Neural cell (in vitro differentiated cells): ENCODE data around the gene OSBPL5. TPM values are rescaled to one million over a fixed set of nuclear protein-coding genes. Genes with fewer than 3 reads are reported as not detected.

ENCODE experiments used
- H2AFZ ChIP-seq: fragments of 200-600, 300-800 bp; sonication (generic), shearing (Covaris generic); 2 replicates; pipeline ENCODE4 v1.6.0; 2014; ENCODE audit warnings: low read depth, mild to moderate bottlenecking, antibody characterized with exemption, low read length, moderate library complexity
- H3F3A ChIP-seq: fragments of 200-600 bp; shearing (Covaris generic); 2 replicates; pipeline ENCODE4 v1.6.1; 2016; ENCODE audit warnings: mild to moderate bottlenecking, moderate library complexity, mixed read lengths, antibody characterized with exemption, low read length; ENCODE audit not compliant: insufficient read depth, poor library complexity, severe bottlenecking
- H3K27ac ChIP-seq: fragments of 200-600, 300-800 bp; sonication (generic), shearing (Covaris generic); 2 replicates; pipeline ENCODE4 v1.5.1; 2014; ENCODE audit warnings: mild to moderate bottlenecking, low read length, moderate library complexity
- H3K27me3 ChIP-seq: fragments of 300-800, 200-600 bp; sonication (generic), shearing (Covaris generic); 2 replicates; pipeline ENCODE4 v1.6.0; 2014; ENCODE audit warnings: mild to moderate bottlenecking, low read depth, low read length, moderate library complexity; ENCODE audit not compliant: insufficient read depth
- H3K36me3 ChIP-seq: fragments of 300-800, 200-600 bp; sonication (generic), shearing (Covaris generic); 2 replicates; pipeline ENCODE4 v1.5.1; 2014; ENCODE audit warnings: mild to moderate bottlenecking, antibody characterized with exemption, low read length, moderate library complexity; ENCODE audit not compliant: insufficient read depth
- H3K4me2 ChIP-seq: fragments of 300-800, 200-600 bp; sonication (generic), shearing (Covaris generic); 2 replicates; pipeline ENCODE4 v1.6.0; 2014; ENCODE audit warnings: mild to moderate bottlenecking, low read length
- H3K4me3 ChIP-seq: fragments of 300-800, 200-600 bp; sonication (generic), shearing (Covaris generic); 2 replicates; pipeline ENCODE4 v1.5.1; 2014; ENCODE audit warnings: mild to moderate bottlenecking, low read length, moderate library complexity
- H3K79me2 ChIP-seq: fragments of 200-600 bp; shearing (Covaris generic); replicated peaks from 2 replicates; pipeline ENCODE4 v1.6.0; 2014; ENCODE audit warnings: mild to moderate bottlenecking, low read length, moderate library complexity; ENCODE audit not compliant: insufficient read depth
- H3K9ac ChIP-seq: fragments of 300-800, 200-600 bp; sonication (generic), shearing (Covaris generic); 2 replicates; pipeline ENCODE4 v1.6.1; 2016; ENCODE audit warnings: mild to moderate bottlenecking, low read length, mixed read lengths
- H3K9me2 ChIP-seq: fragments of 200-600 bp; shearing (Covaris generic); 2 replicates; pipeline ENCODE4 v1.6.1; 2016; ENCODE audit warnings: mild to moderate bottlenecking, low read length, mixed read lengths; ENCODE audit not compliant: insufficient read depth
- H3K9me3 ChIP-seq: fragments of 200-600, 300-800 bp; sonication (generic), shearing (Covaris generic); 2 replicates; pipeline ENCODE4 v1.6.1; 2016; ENCODE audit warnings: mild to moderate bottlenecking, mixed run types, low read length, moderate library complexity, mixed read lengths
- H4K20me1 ChIP-seq: fragments of 200-600 bp; shearing (Covaris generic); 2 replicates; pipeline ENCODE4 v1.6.1; 2016; ENCODE audit warnings: mild to moderate bottlenecking, mixed run types; ENCODE audit not compliant: insufficient read depth
- EP300 ChIP-seq: fragments of 450-650 bp; conservative IDR thresholded peaks from 2 replicates; pipeline ENCODE4 v1.6.1; 2014; ENCODE audit warnings: antibody characterized with exemption, mild to moderate bottlenecking, moderate library complexity; ENCODE audit not compliant: poor library complexity, severe bottlenecking
- EZH2 ChIP-seq: fragments of 200-600, 300-800 bp; shearing (Covaris generic), sonication (generic); IDR thresholded peaks from 2 replicates; pipeline ENCODE4 v1.6.1; 2014; ENCODE audit warnings: antibody characterized with exemption, low read length, borderline replicate concordance, mild to moderate bottlenecking; ENCODE audit not compliant: insufficient read depth, poor library complexity, severe bottlenecking
- MXI1 ChIP-seq: fragments of 450-650 bp; conservative IDR thresholded peaks from 2 replicates; pipeline ENCODE4 v1.6.1; 2014; ENCODE audit warnings: antibody characterized with exemption, mild to moderate bottlenecking; ENCODE audit not compliant: poor library complexity, severe bottlenecking
- POLR2AphosphoS5 ChIP-seq: IDR thresholded peaks from 2 replicates; pipeline ENCODE4 v1.6.1; 2012
- RAD21 ChIP-seq: fragments of 450-650 bp; conservative IDR thresholded peaks from 2 replicates; pipeline ENCODE4 v1.6.1; 2014; ENCODE audit warnings: antibody characterized with exemption, mild to moderate bottlenecking, moderate library complexity
- REST ChIP-seq: IDR thresholded peaks from 2 replicates; pipeline ENCODE4 v1.6.1; 2012; ENCODE audit warnings: borderline replicate concordance
- SMC3 ChIP-seq: fragments of 450-650 bp; conservative IDR thresholded peaks from 2 replicates; pipeline ENCODE4 v1.6.1; 2014; ENCODE audit warnings: antibody characterized with exemption, mild to moderate bottlenecking, moderate library complexity; ENCODE audit not compliant: poor library complexity
- TAF1 ChIP-seq: IDR thresholded peaks from 2 replicates; pipeline ENCODE4 v1.6.1; 2012; ENCODE audit warnings: low read depth
- polyA plus RNA-seq: library from polyadenylated mRNA; depleted of rRNA; stranded (reverse); fragments of >200 nt; gene quantifications from 2 replicates; pipeline ENCODE4 v1.2.3, GENCODE V29; 2014
- TF ChIP-seq, protein P1 (sequence below): fragments of 450-650 bp; IDR thresholded peaks from 2 replicates; pipeline ENCODE4 v1.5.1; 2014; ENCODE audit warnings: antibody characterized with exemption, mild to moderate bottlenecking, moderate library complexity; ENCODE audit not compliant: poor library complexity, severe bottlenecking

OSBPL5 gene
- polyA plus RNA-seq, 1 donor from 2014 or later: 49.1 TPM

GRCh38 chr11:3182462-3182852 is 17.3 kb upstream of the OSBPL5 start:
- Histone ChIP-seq H3K4me2 (no peak overlapping the region), H3K9me2 (no peaks in the 10 kb centered on the region), H3K9ac (no peak overlapping the region), H3K9me3 (no peaks in the 10 kb centered on the region), H3K36me3 (no peaks in the 10 kb centered on the region), H3F3A (no peaks in the 10 kb centered on the region), H3K27me3 (no peaks in the 10 kb centered on the region), H3K4me3 (no peak overlapping the region), H2AFZ (no peak overlapping the region), H3K79me2 (no peaks in the 10 kb centered on the region), H4K20me1 (no peaks in the 10 kb centered on the region), H3K27ac (no peak overlapping the region)
- TF ChIP-seq EP300 (no peak), SMC3 (no peak), EZH2 (no peak), REST (no peak), MXI1 (no peak), POLR2AphosphoS5 (no peak), RAD21 (no peak), TAF1 (no peak)
- TF ChIP-seq, protein P1, sequence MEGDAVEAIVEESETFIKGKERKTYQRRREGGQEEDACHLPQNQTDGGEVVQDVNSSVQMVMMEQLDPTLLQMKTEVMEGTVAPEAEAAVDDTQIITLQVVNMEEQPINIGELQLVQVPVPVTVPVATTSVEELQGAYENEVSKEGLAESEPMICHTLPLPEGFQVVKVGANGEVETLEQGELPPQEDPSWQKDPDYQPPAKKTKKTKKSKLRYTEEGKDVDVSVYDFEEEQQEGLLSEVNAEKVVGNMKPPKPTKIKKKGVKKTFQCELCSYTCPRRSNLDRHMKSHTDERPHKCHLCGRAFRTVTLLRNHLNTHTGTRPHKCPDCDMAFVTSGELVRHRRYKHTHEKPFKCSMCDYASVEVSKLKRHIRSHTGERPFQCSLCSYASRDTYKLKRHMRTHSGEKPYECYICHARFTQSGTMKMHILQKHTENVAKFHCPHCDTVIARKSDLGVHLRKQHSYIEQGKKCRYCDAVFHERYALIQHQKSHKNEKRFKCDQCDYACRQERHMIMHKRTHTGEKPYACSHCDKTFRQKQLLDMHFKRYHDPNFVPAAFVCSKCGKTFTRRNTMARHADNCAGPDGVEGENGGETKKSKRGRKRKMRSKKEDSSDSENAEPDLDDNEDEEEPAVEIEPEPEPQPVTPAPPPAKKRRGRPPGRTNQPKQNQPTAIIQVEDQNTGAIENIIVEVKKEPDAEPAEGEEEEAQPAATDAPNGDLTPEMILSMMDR: no peak

- Histone ChIP-seq H3K4me3 (no peak overlapping the region), H3F3A (no peaks in the 10 kb centered on the region), H3K9ac (no peak overlapping the region), H3K36me3 (no peaks in the 10 kb centered on the region), H3K79me2 (no peaks in the 10 kb centered on the region), H4K20me1 (no peaks in the 10 kb centered on the region), H2AFZ (no peak overlapping the region), H3K9me3 (no peaks in the 10 kb centered on the region), H3K27ac (no peak overlapping the region), H3K4me2 (no peak overlapping the region), H3K9me2 (no peaks in the 10 kb centered on the region), H3K27me3 (no peaks in the 10 kb centered on the region)
- TF ChIP-seq, protein P1: no peak
- TF ChIP-seq REST: no peak
- TF ChIP-seq TAF1: no peak
- TF ChIP-seq SMC3: no peak
Observed at GRCh38 chr11:3181725-3182461, 16.8 kb upstream of the OSBPL5 start.
